Fibroblast of mammary gland (primary cell): ENCODE measurements around the gene GSK3B.

ENCODE experiments used
- DNase-seq: peaks from one replicate; pipeline ENCODE4 v3.0.0-alpha.2; 2010; ENCODE audit warnings: low read depth
- H3K4me3 ChIP-seq: 2 replicates; pipeline ENCODE4 v1.5.1; 2011; ENCODE audit warnings: low read depth, mild to moderate bottlenecking, low read length, moderate library complexity; ENCODE audit not compliant: control insufficient read depth
- CTCF ChIP-seq: conservative IDR thresholded peaks from 2 replicates; pipeline ENCODE4 v1.5.1; 2011; ENCODE audit warnings: low read depth, low read length, inconsistent platforms; ENCODE audit not compliant: control insufficient read depth, insufficient read depth

GSK3B gene

GRCh38 chr3:119978554-119979208 lies 115.6 kb downstream of the GSK3B start:
- TF ChIP-seq CTCF, result no peak
- DNase-seq, result no peak
- no peak overlapping the region for H3K4me3 ChIP-seq

- TF ChIP-seq CTCF, result no peak
- H3K4me3 ChIP-seq, result no peak overlapping the region
- no peak for DNase-seq
These were observed 116.9 kb downstream of the GSK3B start for GRCh38 chr3:119977353-119977752.

GRCh38 chr3:119976214-119976613 lies 118.0 kb downstream of the GSK3B start:
- H3K4me3 ChIP-seq, result no peak overlapping the region
- no peak for DNase-seq
- no peak for TF ChIP-seq CTCF

- DNase-seq, result no peak
- no peak for TF ChIP-seq CTCF
- H3K4me3 ChIP-seq, result no peak overlapping the region
These were observed 119.6 kb downstream of the GSK3B start for GRCh38 chr3:119974656-119975055.

GRCh38 chr3:119973018-119973646 lies 121.1 kb downstream of the GSK3B start:
- no peak for TF ChIP-seq CTCF
- no peak overlapping the region for H3K4me3 ChIP-seq
- no peak for DNase-seq

GRCh38 chr3:119969759-119970158 lies 124.5 kb downstream of the GSK3B start:
- DNase-seq, result no peak
- H3K4me3 ChIP-seq, result no peak overlapping the region
- TF ChIP-seq CTCF, result no peak

- no peak for TF ChIP-seq CTCF
- no peak for DNase-seq
- H3K4me3 ChIP-seq, result no peak overlapping the region
These were observed 126.8 kb downstream of the GSK3B start for GRCh38 chr3:119967353-119968006.
